Sigmoid colon (tissue), 7 donors: ENCODE measurements around the gene RHOH. TPM values are rescaled to one million over a fixed set of nuclear protein-coding genes. Genes with fewer than 3 reads are reported as not detected.

Source experiments
- DNase-seq: peaks from one replicate; pipeline ENCODE4 v3.0.0-alpha.2; 2019
- H3K27ac ChIP-seq, 4 donors: fragments of 200-600 bp; sonication (generic); one replicate each; pipeline ENCODE4 v1.5.1; 2016 to 2019; ENCODE audit warnings: mild to moderate bottlenecking in 1 of 4
- H3K27me3 ChIP-seq, 3 donors: fragments of 200-600 bp; sonication (generic); one replicate each; pipeline ENCODE4 v1.5.1; 2019; ENCODE audit warnings: mild to moderate bottlenecking in 1 of 3
- H3K36me3 ChIP-seq, 4 donors: fragments of 200-600 bp; sonication (generic); one replicate each; pipeline ENCODE4 v1.5.1; 2016 to 2019
- H3K4me1 ChIP-seq, 4 donors: fragments of 200-600 bp; sonication (generic); one replicate each; pipeline ENCODE4 v1.5.1; 2017 to 2019
- H3K4me3 ChIP-seq, 4 donors: fragments of 200-600 bp; sonication (generic); one replicate each; pipeline ENCODE4 v1.5.1; 2017 to 2019; ENCODE audit warnings: mild to moderate bottlenecking in 2 of 4, moderate library complexity in 1 of 4
- H3K9me3 ChIP-seq, 4 donors: fragments of 200-600 bp in 3 of 4; sonication (generic) in 3 of 4; one replicate each; pipeline versions ENCODE4 v1.5.1 to v1.6.1; 2013 to 2019
- EP300 ChIP-seq, 4 donors: sonication (generic); formaldehyde crosslinking; IDR thresholded peaks; one replicate each; pipeline ENCODE4 v1.6.1; 2017; ENCODE audit warnings: antibody characterized with exemption in 4 of 4
- POLR2A ChIP-seq, 2 donors: fragments of 450-650 bp; IDR thresholded peaks; one replicate each; pipeline ENCODE4 v1.6.1; 2016; ENCODE audit warnings: antibody characterized with exemption in 2 of 2, mild to moderate bottlenecking in 2 of 2, moderate library complexity in 2 of 2
- POLR2AphosphoS5 ChIP-seq, 4 donors: sonication (generic); formaldehyde crosslinking; IDR thresholded peaks; one replicate each; pipeline ENCODE4 v1.6.1; 2017; ENCODE audit warnings: antibody characterized with exemption in 4 of 4
- WGBS, 2 donors: extraction: QIAGEN DNeasy Blood & Tissue Kit; methylation state at CpG; one replicate each; pipeline ENCODE4 v1.1.7; 2013; 5-methylcytosine and 5-hydroxymethylcytosine counted together
- intact Hi-C: fragments of 100-400 bp; cut with DNase I; formaldehyde crosslinking; loops from one replicate; pipeline ENCODE4 v1.15.1; 2023
- polyA plus RNA-seq, 3 donors: library from polyadenylated mRNA; stranded (reverse); fragments of 200-250 nt; gene quantifications; one replicate each; pipeline ENCODE4 v1.2.3, GENCODE V29; 2013
- total RNA-seq, 4 donors: library from RNA; depleted of rRNA; stranded (reverse); fragments of >200 nt; gene quantifications; one replicate each; pipeline ENCODE4 v1.1.0, GENCODE V29; 2016
- TF ChIP-seq, protein P1 (sequence below), 4 experiments: fragments of 450-650 bp in 3 of 4; fragments of 200-600 bp in 1 of 4; IDR thresholded peaks; one replicate each; pipeline ENCODE4 v1.5.1; 2016 to 2019; ENCODE audit warnings: antibody characterized with exemption in 4 of 4, mild to moderate bottlenecking in 3 of 4, moderate library complexity in 2 of 4
- donor health status: healthy with polysubstance abuse.
- donor health status: Bipolar disorder and iron deficiency.
- donor health status: healthy.

RHOH gene
- total and polyA plus RNA-seq, 7 donors, result 0.49 to 38.8 (median 1.4) TPM

DNA sequence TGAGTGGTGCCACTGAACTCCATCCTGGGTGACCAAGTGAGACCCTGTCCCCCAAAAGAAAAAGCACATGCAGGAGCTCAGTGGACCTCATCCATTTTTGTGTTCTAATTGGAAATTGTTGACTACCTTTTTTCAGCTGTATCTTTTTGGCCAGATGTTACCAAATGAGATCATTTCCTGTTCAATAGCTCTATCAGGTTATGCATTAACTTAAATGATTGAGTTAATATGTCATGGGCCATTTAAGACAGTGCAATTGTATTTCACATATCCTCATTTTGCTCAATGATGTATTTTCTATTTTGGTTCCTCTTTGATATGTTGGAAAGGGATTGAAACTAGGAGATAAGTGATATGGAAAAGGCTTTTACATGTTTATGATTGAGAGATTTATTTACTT is 26.2 kb upstream of the RHOH start:
- H3K36me3 ChIP-seq, result no peaks in the 10 kb centered on the region
- H3K9me3 ChIP-seq, result peaks cover 0 to 10% (median 0%) of the 10 kb centered on the region in 4 donors
- intact Hi-C loops, result no loop called here
- H3K27me3 ChIP-seq, result no peaks in the 10 kb centered on the region
- TF ChIP-seq, protein P1, sequence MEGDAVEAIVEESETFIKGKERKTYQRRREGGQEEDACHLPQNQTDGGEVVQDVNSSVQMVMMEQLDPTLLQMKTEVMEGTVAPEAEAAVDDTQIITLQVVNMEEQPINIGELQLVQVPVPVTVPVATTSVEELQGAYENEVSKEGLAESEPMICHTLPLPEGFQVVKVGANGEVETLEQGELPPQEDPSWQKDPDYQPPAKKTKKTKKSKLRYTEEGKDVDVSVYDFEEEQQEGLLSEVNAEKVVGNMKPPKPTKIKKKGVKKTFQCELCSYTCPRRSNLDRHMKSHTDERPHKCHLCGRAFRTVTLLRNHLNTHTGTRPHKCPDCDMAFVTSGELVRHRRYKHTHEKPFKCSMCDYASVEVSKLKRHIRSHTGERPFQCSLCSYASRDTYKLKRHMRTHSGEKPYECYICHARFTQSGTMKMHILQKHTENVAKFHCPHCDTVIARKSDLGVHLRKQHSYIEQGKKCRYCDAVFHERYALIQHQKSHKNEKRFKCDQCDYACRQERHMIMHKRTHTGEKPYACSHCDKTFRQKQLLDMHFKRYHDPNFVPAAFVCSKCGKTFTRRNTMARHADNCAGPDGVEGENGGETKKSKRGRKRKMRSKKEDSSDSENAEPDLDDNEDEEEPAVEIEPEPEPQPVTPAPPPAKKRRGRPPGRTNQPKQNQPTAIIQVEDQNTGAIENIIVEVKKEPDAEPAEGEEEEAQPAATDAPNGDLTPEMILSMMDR (IDR thresholded peaks at IDR 0.05), result no peak
- no peak for TF ChIP-seq EP300 (IDR thresholded peaks at IDR 0.05)
- TF ChIP-seq POLR2AphosphoS5 (IDR thresholded peaks at IDR 0.05), result no peak
- no peak for TF ChIP-seq POLR2A (IDR thresholded peaks at IDR 0.05)
- no peak for DNase-seq
- H3K4me3 ChIP-seq, result no peak overlapping the region
- H3K4me1 ChIP-seq, result no peaks in the 10 kb centered on the region
- no peak overlapping the region for H3K27ac ChIP-seq

DNA sequence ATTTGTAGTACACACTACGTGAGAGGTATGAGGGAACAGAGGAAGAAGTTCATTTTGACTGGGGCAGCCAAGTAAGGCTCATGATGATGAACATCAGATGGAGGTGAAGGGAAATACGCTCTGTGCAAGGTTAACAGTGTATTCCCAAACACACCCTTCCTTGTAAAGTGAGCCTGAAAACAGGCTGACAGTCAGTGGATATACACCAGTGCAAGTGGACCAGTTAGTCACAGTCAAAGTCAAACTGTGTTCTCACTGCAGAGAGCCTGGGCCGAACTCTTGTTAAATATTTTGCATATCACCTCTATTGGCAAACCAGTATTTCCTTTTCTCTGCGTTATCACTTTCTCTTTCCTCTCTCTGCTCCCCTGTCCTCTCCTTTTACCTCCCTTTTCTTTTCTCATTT is 23.4 kb upstream of the RHOH start:
- Histone ChIP-seq H3K4me1 (no peaks in the 10 kb centered on the region), H3K4me3 (no peak overlapping the region), H3K36me3 (no peaks in the 10 kb centered on the region), H3K27ac (no peak overlapping the region), H3K9me3 (no peaks in the 10 kb centered on the region), H3K27me3 (no peaks in the 10 kb centered on the region)
- no peak for DNase-seq
- 43 to 60% methylated on average over 4 of the region's 4 CpGs for WGBS, 2 donors
- intact Hi-C loops, result no loop called here
- TF ChIP-seq POLR2A (IDR thresholded peaks at IDR 0.05), result no peak
- TF ChIP-seq, protein P1 (IDR thresholded peaks at IDR 0.05), result no peak

DNA sequence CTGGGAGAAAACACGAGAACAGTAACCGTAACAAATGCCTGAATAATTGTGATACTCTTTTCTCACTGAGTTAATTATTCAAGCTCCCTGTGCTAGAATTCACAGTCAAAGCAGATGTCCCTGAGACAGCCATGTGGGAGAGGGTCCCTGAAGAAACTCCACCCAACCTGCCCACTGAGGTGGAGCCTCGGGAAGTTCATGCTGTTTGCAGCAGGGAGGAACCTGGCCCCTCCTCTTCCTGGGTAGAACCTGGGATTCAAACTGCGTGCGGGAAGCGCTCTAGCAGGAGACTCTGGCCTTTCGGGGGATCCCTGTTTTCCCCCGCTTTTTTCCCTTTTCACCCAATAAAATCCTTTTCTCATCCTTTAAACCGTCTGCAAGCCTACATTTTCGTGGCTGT is 20.2 kb upstream of the RHOH start:
- 48 to 76% methylated on average over 10 of the region's 10 CpGs for WGBS, 2 donors
- intact Hi-C loops, result no loop called here
- no peaks in the 10 kb centered on the region for H3K36me3 ChIP-seq
- no peak for TF ChIP-seq EP300 (IDR thresholded peaks at IDR 0.05)
- no peak for TF ChIP-seq POLR2A (IDR thresholded peaks at IDR 0.05)
- TF ChIP-seq POLR2AphosphoS5 (IDR thresholded peaks at IDR 0.05), result no peak
- TF ChIP-seq, protein P1 (IDR thresholded peaks at IDR 0.05), result no peak
- no peaks in the 10 kb centered on the region for H3K9me3 ChIP-seq
- no peak overlapping the region for H3K4me3 ChIP-seq
- H3K4me1 ChIP-seq, result no peaks in the 10 kb centered on the region
- no peak overlapping the region for H3K27ac ChIP-seq
- no peak for DNase-seq
- H3K27me3 ChIP-seq, result no peaks in the 10 kb centered on the region

DNA sequence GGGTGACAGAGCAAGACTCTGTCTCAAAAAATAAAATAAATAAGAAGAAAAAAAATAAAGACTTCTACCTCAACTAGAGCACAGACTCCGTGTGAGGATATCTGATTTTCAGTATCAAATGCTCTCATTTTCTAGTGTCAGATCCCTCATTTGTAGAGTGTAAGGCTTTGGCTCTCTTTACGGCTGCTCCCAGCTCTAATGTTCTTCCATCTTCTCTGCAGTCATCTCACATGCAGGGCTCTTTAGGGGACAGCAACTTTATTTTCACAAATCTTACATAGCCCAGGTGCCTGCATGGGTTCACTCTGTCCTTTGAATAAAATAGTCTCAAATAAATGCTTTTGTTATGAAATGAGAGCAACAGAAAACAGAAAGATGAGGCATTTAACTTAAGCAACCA is 19.2 kb upstream of the RHOH start:
- 71 to 93% methylated on average over 2 of the region's 2 CpGs for WGBS, 2 donors
- Histone ChIP-seq H3K4me3 (no peak overlapping the region), H3K36me3 (no peaks in the 10 kb centered on the region), H3K9me3 (no peaks in the 10 kb centered on the region), H3K27ac (no peak overlapping the region), H3K4me1 (no peaks in the 10 kb centered on the region), H3K27me3 (peaks cover 0 to 4% (median 0%) of the 10 kb centered on the region in 3 donors)
- intact Hi-C loops, result no loop called here
- TF ChIP-seq POLR2AphosphoS5 (IDR thresholded peaks at IDR 0.05) (no peak), EP300 (IDR thresholded peaks at IDR 0.05) (no peak), POLR2A (IDR thresholded peaks at IDR 0.05) (no peak)
- TF ChIP-seq, protein P1 (IDR thresholded peaks at IDR 0.05), result no peak
- DNase-seq, result no peak

DNA sequence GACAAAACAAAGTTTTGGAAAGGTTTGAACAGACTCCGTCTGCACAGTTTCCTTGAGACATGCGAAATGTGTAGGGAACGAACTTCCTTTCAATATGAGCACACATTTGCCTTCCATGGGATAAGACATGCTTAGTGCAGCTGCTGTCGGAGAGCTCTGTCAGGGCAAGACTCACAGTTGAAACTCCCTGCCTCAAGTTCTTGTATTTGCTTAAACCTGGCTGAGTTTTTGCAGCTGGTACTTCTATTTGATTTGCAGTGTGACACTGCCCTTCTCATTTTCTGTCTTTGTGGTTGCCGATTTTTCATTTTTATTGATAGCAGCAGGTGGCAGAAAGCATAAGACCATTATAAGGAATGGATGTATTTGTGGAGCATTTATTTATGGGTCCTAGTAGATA is 18.2 kb upstream of the RHOH start:
- Histone ChIP-seq H3K4me1 (no peaks in the 10 kb centered on the region), H3K4me3 (no peak overlapping the region), H3K27me3 (peaks cover 0 to 4% (median 0%) of the 10 kb centered on the region in 3 donors), H3K36me3 (no peaks in the 10 kb centered on the region), H3K27ac (no peak overlapping the region), H3K9me3 (no peaks in the 10 kb centered on the region)
- 11 to 56% methylated on average over 5 of the region's 5 CpGs for WGBS, 2 donors
- intact Hi-C loops, result no loop called here
- no peak for TF ChIP-seq POLR2AphosphoS5 (IDR thresholded peaks at IDR 0.05)
- TF ChIP-seq, protein P1 (IDR thresholded peaks at IDR 0.05), result no peak
- TF ChIP-seq POLR2A (IDR thresholded peaks at IDR 0.05), result no peak
- TF ChIP-seq EP300 (IDR thresholded peaks at IDR 0.05), result no peak
- DNase-seq, result no peak
